K562 (cell line): ENCODE data around the gene CALML4. TPM values are rescaled to one million over a fixed set of nuclear protein-coding genes. Genes with fewer than 3 reads are reported as not detected.
A peak's percentile ranks its signal among the peaks of the same experiment; 100 is the strongest.

Experiments
- ATAC-seq: fragments of 200-7000 bp; cut with Tn5 transposase; 3 replicates; pipeline ENCODE4 v1.9.1; 2020; ENCODE audit warnings: moderate library complexity
- BruUV-seq: library from RNA; stranded (reverse); fragments of 400-500 nt; replicated peaks from 2 replicates; lab custom pipeline; 2021; lab: Mats Ljungman, UMichigan
- CTCF ChIA-PET: fragments of 300-600 bp; formaldehyde crosslinking; extraction: SDS; loops from one replicate; lab custom pipeline; 2021; ENCODE audit warnings: low intra/inter-chr PET ratio; lab: Yijun Ruan, JAX
- POLR2A ChIA-PET: fragments of 300-600, 350-650 bp; sonication (Branson Sonifier 250); formaldehyde crosslinking; extraction: SDS; loops from one replicate; lab custom pipeline; 2021; ENCODE audit warnings: antibody characterized with exemption, inconsistent platforms; lab: Yijun Ruan, JAX
- DNase-seq, 4 experiments: peaks; one replicate each; pipeline versions ENCODE4 v3.0.0 to v3.0.0-alpha.2; 2011 to 2018; ENCODE audit warnings: low spot score in 3 of 4, mixed read lengths in 3 of 4; ENCODE audit errors: extremely low read depth in 1 of 4
- FAIRE-seq: peaks from 2 replicates; lab custom pipeline; 2011; peaks lifted over from hg19 to GRCh38; lab: Jason Lieb, UNC
- H2AFZ ChIP-seq: 2 replicates; pipeline ENCODE4 v1.6.0; 2011; ENCODE audit warnings: low read depth, low read length, control low read depth, inconsistent platforms
- H3K27ac ChIP-seq: fragments of 200-600 bp; 3 replicates; pipeline ENCODE4 v1.8.0; 2011; ENCODE audit warnings: low read depth, mild to moderate bottlenecking, control low read depth, inconsistent platforms, low read length, moderate library complexity, mixed read lengths; ENCODE audit errors: extremely low read depth
- H3K27me3 ChIP-seq, 2 experiments: fragments of 300-600 bp in 1 of 2; 2 replicates in 1 of 2; 3 replicates in 1 of 2; pipeline versions ENCODE4 v1.6.0 to v1.8.0; 2011; ENCODE audit warnings: inconsistent platforms in 2 of 2, low read length in 2 of 2, mild to moderate bottlenecking in 1 of 2, mixed read lengths in 1 of 2, moderate library complexity in 1 of 2; ENCODE audit not compliant: control insufficient read depth in 2 of 2, insufficient read depth in 2 of 2
- H3K36me3 ChIP-seq: fragments of 300-600 bp; 3 replicates; pipeline ENCODE4 v1.8.0; 2011; ENCODE audit warnings: mild to moderate bottlenecking, low read length, inconsistent platforms; ENCODE audit not compliant: control insufficient read depth, insufficient read depth
- H3K4me1 ChIP-seq, 2 experiments: fragments of 200-600 bp in 1 of 2; replicated peaks in 1 of 2; 2 replicates in 1 of 2; 3 replicates in 1 of 2; pipeline versions ENCODE4 v1.5.1 to v1.8.0; 2011; ENCODE audit warnings: inconsistent platforms in 2 of 2, low read length in 2 of 2, mild to moderate bottlenecking in 1 of 2, mixed read lengths in 1 of 2, moderate library complexity in 1 of 2; ENCODE audit not compliant: control insufficient read depth in 2 of 2, insufficient read depth in 2 of 2
- H3K4me2 ChIP-seq: 2 replicates; pipeline ENCODE4 v1.6.1; 2011; ENCODE audit warnings: low read length, control low read depth, inconsistent platforms, mixed read lengths; ENCODE audit not compliant: insufficient read depth
- H3K4me3 ChIP-seq: fragments of 200-600 bp; sonication (generic), shearing (Covaris generic); 2 replicates; pipeline ENCODE4 v1.5.1; 2016; ENCODE audit warnings: control low read depth, inconsistent platforms
- H3K79me2 ChIP-seq: fragments of 200-600 bp; 3 replicates; pipeline ENCODE4 v1.8.0; 2011; ENCODE audit warnings: low read length, inconsistent platforms; ENCODE audit not compliant: control insufficient read depth, insufficient read depth
- H3K9ac ChIP-seq, 2 experiments: 2 replicates each; pipeline versions ENCODE4 v1.6.0 to v1.6.1; 2011; ENCODE audit warnings: low read depth in 2 of 2, low read length in 2 of 2, control low read depth in 1 of 2, inconsistent platforms in 1 of 2, mild to moderate bottlenecking in 1 of 2, mixed read lengths in 1 of 2; ENCODE audit not compliant: insufficient read depth in 1 of 2
- H3K9me1 ChIP-seq: one replicate; pipeline ENCODE4 v1.6.0; 2011; ENCODE audit warnings: inconsistent platforms, mild to moderate bottlenecking, low read length, moderate library complexity; ENCODE audit not compliant: control insufficient read depth, insufficient read depth
- H3K9me3 ChIP-seq: replicated peaks from 2 replicates; pipeline ENCODE4 v1.5.1; 2011; ENCODE audit warnings: low read depth, low read length, inconsistent platforms; ENCODE audit not compliant: control insufficient read depth, insufficient read depth
- H4K20me1 ChIP-seq: replicated peaks from 2 replicates; pipeline ENCODE4 v1.6.1; 2011; ENCODE audit warnings: low read length, inconsistent platforms, mixed read lengths; ENCODE audit not compliant: control insufficient read depth, insufficient read depth
- EGR1 ChIP-seq: fragments of 450-650 bp; conservative IDR thresholded peaks from 2 replicates; pipeline ENCODE4 v1.6.1; 2017; ENCODE audit warnings: mild to moderate bottlenecking
- HES1 ChIP-seq: fragments of 450-650 bp; IDR thresholded peaks from 2 replicates; pipeline ENCODE4 v1.6.1; 2016; ENCODE audit warnings: low read depth, mild to moderate bottlenecking, moderate library complexity
- ILK ChIP-seq: fragments of 450-650 bp; IDR thresholded peaks from 2 replicates; pipeline ENCODE4 v1.6.1; 2016; ENCODE audit warnings: missing genetic modification characterization, low read depth, mild to moderate bottlenecking, missing compliant biosample characterization, moderate library complexity, borderline replicate concordance
- MLLT1 ChIP-seq, 2 experiments: fragments of 450-650 bp; IDR thresholded peaks; 2 replicates each; pipeline ENCODE4 v1.6.1; 2016
- PCBP2 ChIP-seq: fragments of 200-400 bp; formaldehyde crosslinking; IDR thresholded peaks from 2 replicates; pipeline ENCODE4 v1.6.1; 2018; ENCODE audit warnings: low read length, low read depth, mild to moderate bottlenecking, moderate library complexity; ENCODE audit not compliant: poor library complexity, severe bottlenecking
- ZNF512 ChIP-seq: IDR thresholded peaks from 2 replicates; pipeline ENCODE4 v1.6.1; 2016; ENCODE audit warnings: missing genetic modification characterization, missing compliant biosample characterization
- ZNF644 ChIP-seq: fragments of 200-800 bp; sonication (Bioruptor generic); IDR thresholded peaks from 2 replicates; pipeline ENCODE4 v1.6.1; 2016; ENCODE audit warnings: low read depth, missing genetic modification characterization, missing compliant biosample characterization
- WGBS: fragments of 100-300 bp; shearing (Covaris generic); methylation state at CpG from one replicate; pipeline ENCODE4 v1.1.6; 2016; ENCODE audit warnings: low coverage, mixed read lengths; ENCODE audit not compliant: insufficient coverage; ENCODE audit errors: missing lambda C conversion rate; 5-methylcytosine and 5-hydroxymethylcytosine counted together
- in situ Hi-C: fragments of 300-500 bp; cut with MboI; formaldehyde crosslinking; loops from 4 replicates; pipeline ENCODE4 v1.15.0; 2018; ENCODE audit warnings: inconsistent platforms, mixed read lengths
- intact Hi-C: fragments of 100-400 bp; cut with micrococcal nuclease; formaldehyde crosslinking; loops from 2 replicates; pipeline ENCODE4 v1.14.2; 2022
- polyA plus RNA-seq, 8 experiments: library from polyadenylated mRNA; depleted of rRNA in 4 of 8; stranded (reverse) in 5 of 8; unstranded in 3 of 8; fragments of >200 nt; fragmentation: Nextera tagmentation in 2 of 8; fragmentation: Illumina TruSeq in 1 of 8; extraction: Ambion mirVana in 2 of 8; extraction: Trizol in 1 of 8; gene quantifications; 2 replicates each; pipeline versions ENCODE4 v1.2.1 to v1.2.3, GENCODE V29; 2011 to 2014; ENCODE audit warnings: inconsistent platforms in 1 of 8, missing spikeins in 1 of 8
- total RNA-seq, 7 experiments: library from RNA; depleted of rRNA in 6 of 7; stranded (reverse); fragments of >200 nt in 6 of 7; fragmentation: Illumina TruSeq in 2 of 7; extraction: Trizol in 2 of 7; gene quantifications; 2 replicates each; pipeline versions ENCODE4 v1.2.1 to v1.2.3, GENCODE V29; 2011 to 2021; ENCODE audit warnings: low replicate concordance in 1 of 7

CALML4 gene
- total and polyA plus RNA-seq, 9 of the 15 experiments (the other 6 are each of a cell fraction or from before 2014, with no cell fraction given) = 2.8 to 30.6 (median 15.5) TPM

GRCh38 chr15:68220967-68221366 lies 15.8 kb upstream of the CALML4 start:
- ChIA-PET CTCF (no interaction called here), POLR2A (interaction anchor here (1.0 to 3.5 kb wide), 3 partner anchors 8 to 32 kb away, joined by 3 to 18 read pairs (median 3); partner anchors contain the start of gene CLN6)
- Histone ChIP-seq H3K27ac (no peak overlapping the region), H2AFZ (no peak overlapping the region), H3K4me2 (no peak overlapping the region), H3K27me3 (no peaks in the 10 kb centered on the region), H3K9me1 (peaks cover 17% of the 10 kb centered on the region), H3K9me3 (no peaks in the 10 kb centered on the region), H4K20me1 (peaks cover 10% of the 10 kb centered on the region), H3K4me1 (peaks cover 13 to 18% of the 10 kb centered on the region in 2 experiments; a peak in 4 of 5 replicates), H3K36me3 (peaks cover 59% of the 10 kb centered on the region), H3K4me3 (no peak overlapping the region), H3K9ac (no peak overlapping the region), H3K79me2 (peaks cover 80% of the 10 kb centered on the region)
- no peak for FAIRE-seq
- 81% methylated on average over 4 of the region's 6 CpGs for WGBS
- peak in 2 of 4 experiments; percentile 18 to 21 for DNase-seq
- intact Hi-C loops (no loop called here), in situ Hi-C loops (no loop called here)
- BruUV-seq = no TSS peak
- TF ChIP-seq ZNF512 (tag) (no peak), PCBP2 (no peak), ZNF644 (tag) (no peak), HES1 (no peak), MLLT1 (IDR thresholded peaks at IDR 0.05) (no peak), ILK (tag) (no peak), EGR1 (no peak)
- ATAC-seq = no peak
